Endothelial cell (in vitro differentiated cells): ENCODE results near the gene FBLN2. TPM values are rescaled to one million over a fixed set of nuclear protein-coding genes. Genes with fewer than 3 reads are reported as not detected.

Experiments used
- DNase-seq: peaks from one replicate; pipeline ENCODE4 v3.0.0; 2021; ENCODE audit warnings: low spot score
- H3K27ac Mint-ChIP-seq: one replicate; pipeline ENCODE4 v1.8.0; 2021; ENCODE audit warnings: mixed read lengths, inconsistent platforms; ENCODE audit not compliant: unreplicated experiment
- H3K27me3 Mint-ChIP-seq: one replicate; pipeline ENCODE4 v1.8.0; 2021; ENCODE audit warnings: mild to moderate bottlenecking, moderate library complexity, mixed read lengths, inconsistent platforms; ENCODE audit not compliant: unreplicated experiment
- H3K36me3 Mint-ChIP-seq: one replicate; pipeline ENCODE4 v1.8.0; 2021; ENCODE audit warnings: mild to moderate bottlenecking, low read depth, mixed read lengths, inconsistent platforms; ENCODE audit not compliant: unreplicated experiment
- H3K4me1 Mint-ChIP-seq: one replicate; pipeline ENCODE4 v1.8.0; 2021; ENCODE audit warnings: mild to moderate bottlenecking, mixed read lengths, inconsistent platforms; ENCODE audit not compliant: unreplicated experiment
- H3K4me3 Mint-ChIP-seq: one replicate; pipeline ENCODE4 v1.8.0; 2021; ENCODE audit warnings: mild to moderate bottlenecking, mixed read lengths, inconsistent platforms; ENCODE audit not compliant: unreplicated experiment
- H3K9me3 Mint-ChIP-seq: one replicate; pipeline ENCODE4 v1.8.0; 2021; ENCODE audit warnings: mixed read lengths, inconsistent platforms; ENCODE audit not compliant: unreplicated experiment
- CTCF ChIP-seq: fragments of 200-600 bp; sonication (generic); IDR thresholded peaks from one replicate; pipeline ENCODE4 v1.5.0; 2021; ENCODE audit warnings: antibody characterized with exemption; ENCODE audit not compliant: unreplicated experiment
- total RNA-seq: library from RNA; stranded (reverse); fragmentation: NEBNext Ultra II Directional; extraction: Animal tissue kit (Norgen Biotek cat#: 25700); gene quantifications from one replicate; pipeline ENCODE4 v1.2.1, GENCODE V29; 2021; ENCODE audit not compliant: unreplicated experiment

FBLN2 gene
- total RNA-seq, 1 donor from 2014 or later, result 10.5 TPM

GRCh38 chr3:13628432-13628831 is 79.5 kb downstream of the FBLN2 start:
- no peaks in the 10 kb centered on the region for H3K4me1 Mint-ChIP-seq

GRCh38 chr3:13628841-13629551 is 80.1 kb downstream of the FBLN2 start:
- Mint-ChIP-seq H3K36me3 (peaks cover 3% of the 10 kb centered on the region), H3K9me3 (no peaks in the 10 kb centered on the region), H3K27ac (no peak overlapping the region)

More at GRCh38 chr3:13628432-13628831, 79.5 kb downstream of the FBLN2 start:
- Mint-ChIP-seq H3K4me3 (no peak overlapping the region), H3K27ac (no peak overlapping the region), H3K27me3 (peaks cover 15% of the 10 kb centered on the region), H3K36me3 (no peaks in the 10 kb centered on the region), H3K9me3 (no peaks in the 10 kb centered on the region)
- no peak for TF ChIP-seq CTCF
- DNase-seq, result no peak

GRCh38 chr3:13629644-13630043 is 80.7 kb downstream of the FBLN2 start:
- DNase-seq, result no peak
- no peak overlapping the region for H3K4me3 Mint-ChIP-seq
- no peaks in the 10 kb centered on the region for H3K9me3 Mint-ChIP-seq
- no peak overlapping the region for H3K27ac Mint-ChIP-seq
- TF ChIP-seq CTCF, result no peak
- H3K4me1 Mint-ChIP-seq, result no peaks in the 10 kb centered on the region
- peaks cover 3% of the 10 kb centered on the region for H3K36me3 Mint-ChIP-seq
- H3K27me3 Mint-ChIP-seq, result peaks cover 15% of the 10 kb centered on the region

More at GRCh38 chr3:13628841-13629551, 80.1 kb downstream of the FBLN2 start:
- H3K4me3 Mint-ChIP-seq, result no peak overlapping the region
- no peak for TF ChIP-seq CTCF
- H3K27me3 Mint-ChIP-seq, result peaks cover 14% of the 10 kb centered on the region
- DNase-seq, result no peak
- no peaks in the 10 kb centered on the region for H3K4me1 Mint-ChIP-seq

- H3K27ac Mint-ChIP-seq, result no peak overlapping the region
- no peak overlapping the region for H3K4me3 Mint-ChIP-seq
- no peak for TF ChIP-seq CTCF
- no peak for DNase-seq
- H3K4me1 Mint-ChIP-seq, result no peaks in the 10 kb centered on the region
- peaks cover 3% of the 10 kb centered on the region for H3K36me3 Mint-ChIP-seq
- H3K9me3 Mint-ChIP-seq, result no peaks in the 10 kb centered on the region
- peaks cover 16% of the 10 kb centered on the region for H3K27me3 Mint-ChIP-seq
These were observed 82.3 kb downstream of the FBLN2 start for GRCh38 chr3:13631256-13631655.

GRCh38 chr3:13633176-13633575 is 84.3 kb downstream of the FBLN2 start:
- H3K4me1 Mint-ChIP-seq, result no peaks in the 10 kb centered on the region
- H3K36me3 Mint-ChIP-seq, result peaks cover 3% of the 10 kb centered on the region
- H3K4me3 Mint-ChIP-seq, result no peak overlapping the region
- no peak overlapping the region for H3K27ac Mint-ChIP-seq
- no peaks in the 10 kb centered on the region for H3K9me3 Mint-ChIP-seq
- no peak for DNase-seq
- TF ChIP-seq CTCF, result no peak
- peaks cover 14% of the 10 kb centered on the region for H3K27me3 Mint-ChIP-seq
